ENCODE data around the gene VMP1. TPM values are rescaled to one million over a fixed set of nuclear protein-coding genes. Genes with fewer than 3 reads are reported as not detected.
A peak's percentile ranks its signal among the peaks of the same experiment; 100 is the strongest.

VMP1 gene
- total RNA-seq, 1 experiment from 2014 or later: 72.8 TPM

DNA sequence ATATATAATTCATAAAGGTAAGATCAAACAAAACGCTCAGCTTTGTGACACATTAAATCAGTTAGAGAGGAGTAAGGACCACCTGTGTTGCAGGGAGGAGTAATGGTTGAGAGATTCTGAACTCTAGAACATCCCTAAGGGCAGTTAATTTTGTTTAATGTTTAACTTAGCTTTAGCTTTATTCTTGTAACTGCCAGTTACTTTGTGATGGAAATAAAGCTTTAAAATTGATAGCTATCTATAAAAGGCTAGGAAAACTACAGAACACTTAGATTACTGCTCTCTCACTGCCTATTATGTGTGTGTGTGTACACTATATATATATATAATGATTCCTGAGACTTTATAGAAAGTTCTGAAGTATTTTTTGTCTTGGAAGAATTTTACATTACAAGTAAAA is 38.0 kb upstream of the VMP1 start:
- no peak for DNase-seq (ENCODE audit: low spot score)
- H3K4me3 Mint-ChIP-seq: no peak overlapping the region
- H3K4me1 Mint-ChIP-seq: no peaks in the 10 kb centered on the region
- no peaks in the 10 kb centered on the region for H3K27me3 Mint-ChIP-seq (ENCODE audit: low read depth)
- POLR2A ChIA-PET: no interaction called here
- ATAC-seq: no peak
- peaks cover 49% of the 10 kb centered on the region for H3K36me3 Mint-ChIP-seq
- H3K27ac Mint-ChIP-seq: no peak overlapping the region
- TF ChIP-seq ETV6 (CRISPR knock-in tag; IDR thresholded peaks at IDR 0.05) (no peak), ZNF396 (CRISPR knock-in tag; IDR thresholded peaks at IDR 0.05; ENCODE audit: borderline replicate concordance) (no peak), ATF6 (CRISPR knock-in tag; IDR thresholded peaks at IDR 0.05) (no peak), ZNF671 (CRISPR knock-in tag; IDR thresholded peaks at IDR 0.05) (no peak)
- H3K9me3 Mint-ChIP-seq: no peaks in the 10 kb centered on the region
- CTCF ChIA-PET: no interaction called here

- ChIA-PET CTCF (interaction anchor here (1.1 kb wide), 1 partner anchor 359 kb away, joined by 3 read pairs; no protein-coding TSS in a partner anchor), POLR2A (no interaction called here)
- DNase-seq (ENCODE audit: low spot score): no peak
- no peaks in the 10 kb centered on the region for H3K9me3 Mint-ChIP-seq
- H3K4me1 Mint-ChIP-seq: no peaks in the 10 kb centered on the region
- no peak for ATAC-seq
- H3K27ac Mint-ChIP-seq: no peak overlapping the region
- H3K36me3 Mint-ChIP-seq: peaks cover 49% of the 10 kb centered on the region
- TF ChIP-seq, protein P1, sequence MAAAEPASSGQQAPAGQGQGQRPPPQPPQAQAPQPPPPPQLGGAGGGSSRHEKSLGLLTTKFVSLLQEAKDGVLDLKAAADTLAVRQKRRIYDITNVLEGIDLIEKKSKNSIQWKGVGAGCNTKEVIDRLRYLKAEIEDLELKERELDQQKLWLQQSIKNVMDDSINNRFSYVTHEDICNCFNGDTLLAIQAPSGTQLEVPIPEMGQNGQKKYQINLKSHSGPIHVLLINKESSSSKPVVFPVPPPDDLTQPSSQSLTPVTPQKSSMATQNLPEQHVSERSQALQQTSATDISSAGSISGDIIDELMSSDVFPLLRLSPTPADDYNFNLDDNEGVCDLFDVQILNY (CRISPR knock-in tag; IDR thresholded peaks at IDR 0.05): no peak
- TF ChIP-seq PREB (CRISPR knock-in tag; IDR thresholded peaks at IDR 0.05; ENCODE audit: borderline replicate concordance) (no peak), GTF2I (CRISPR knock-in tag; conservative IDR thresholded peaks at IDR 0.05) (no peak), TP53 (CRISPR knock-in tag; IDR thresholded peaks at IDR 0.05) (no peak), E2F1 (CRISPR knock-in tag; IDR thresholded peaks at IDR 0.05) (no peak), MYBL2 (CRISPR knock-in tag; IDR thresholded peaks at IDR 0.05) (no peak), TEAD4 (CRISPR knock-in tag; IDR thresholded peaks at IDR 0.05) (no peak)
- no peaks in the 10 kb centered on the region for H3K27me3 Mint-ChIP-seq (ENCODE audit: low read depth)
- no peak overlapping the region for H3K4me3 Mint-ChIP-seq
Measured at GRCh38 chr17:59669944-59670343, 37.5 kb upstream of the VMP1 start.

- POLR2A ChIA-PET: interaction anchor here (0.6 kb wide), 1 partner anchor 65 kb away, joined by 12 read pairs; no protein-coding TSS in a partner anchor
- ATAC-seq: no peak
- Mint-ChIP-seq H3K36me3 (peaks cover 47% of the 10 kb centered on the region), H3K4me1 (no peaks in the 10 kb centered on the region), H3K4me3 (no peak overlapping the region), H3K27me3 (ENCODE audit: low read depth) (no peaks in the 10 kb centered on the region), H3K27ac (no peak overlapping the region), H3K9me3 (no peaks in the 10 kb centered on the region)
- DNase-seq (ENCODE audit: low spot score): no peak
- TF ChIP-seq NR1H2 (CRISPR knock-in tag; IDR thresholded peaks at IDR 0.05) (no peak), ZNF423 (CRISPR knock-in tag; IDR thresholded peaks at IDR 0.05) (no peak), KAT7 (CRISPR knock-in tag; IDR thresholded peaks at IDR 0.05; ENCODE audit: borderline replicate concordance) (no peak)
- CTCF ChIA-PET: no interaction called here
Measured at GRCh38 chr17:59671386-59671785, 36.1 kb upstream of the VMP1 start.

DNA sequence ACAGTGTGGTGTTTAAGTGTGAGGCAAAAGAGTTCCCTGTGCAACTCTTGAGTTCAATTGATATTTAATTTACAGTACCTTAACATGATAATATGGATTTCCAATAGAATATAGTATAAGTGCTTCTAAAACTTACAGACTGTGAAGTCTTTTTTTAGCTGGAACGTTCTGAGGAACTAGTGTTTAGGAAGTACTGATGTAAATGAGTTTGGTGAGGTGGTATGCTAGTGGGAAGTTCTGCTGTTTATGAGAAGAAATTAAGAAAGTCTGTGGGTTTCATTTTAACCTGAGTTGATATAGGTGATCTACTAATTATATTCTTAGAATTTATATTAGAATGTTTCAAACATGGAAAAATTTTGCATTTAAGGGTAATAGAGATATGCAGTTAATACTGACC is 32.2 kb upstream of the VMP1 start:
- no peak for ATAC-seq
- POLR2A ChIA-PET: interaction anchor here (0.6 to 0.8 kb wide), 2 partner anchors 26 kb away, joined by 3 read pairs; no protein-coding TSS in a partner anchor
- CTCF ChIA-PET: interaction anchor here (0.6 kb wide), 1 partner anchor 356 kb away, joined by 4 read pairs; no protein-coding TSS in a partner anchor

More for the DNA sequence above, 32.2 kb upstream of the VMP1 start:
- peak overlapping the region; percentile 78 for H3K27ac Mint-ChIP-seq
- TF ChIP-seq GRHL2 (CRISPR knock-in tag; IDR thresholded peaks at IDR 0.05; ENCODE audit: insufficient replicate concordance, severe bottlenecking) (no peak), NR2C2 (CRISPR knock-in tag; IDR thresholded peaks at IDR 0.05) (no peak), GTF2I (CRISPR knock-in tag; conservative IDR thresholded peaks at IDR 0.05) (no peak), PREB (CRISPR knock-in tag; IDR thresholded peaks at IDR 0.05; ENCODE audit: borderline replicate concordance) (no peak)
- TF ChIP-seq, protein P2, sequence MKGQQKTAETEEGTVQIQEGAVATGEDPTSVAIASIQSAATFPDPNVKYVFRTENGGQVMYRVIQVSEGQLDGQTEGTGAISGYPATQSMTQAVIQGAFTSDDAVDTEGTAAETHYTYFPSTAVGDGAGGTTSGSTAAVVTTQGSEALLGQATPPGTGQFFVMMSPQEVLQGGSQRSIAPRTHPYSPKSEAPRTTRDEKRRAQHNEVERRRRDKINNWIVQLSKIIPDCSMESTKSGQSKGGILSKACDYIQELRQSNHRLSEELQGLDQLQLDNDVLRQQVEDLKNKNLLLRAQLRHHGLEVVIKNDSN (CRISPR knock-in tag; IDR thresholded peaks at IDR 0.05): no peak
- TF ChIP-seq, protein P3, sequence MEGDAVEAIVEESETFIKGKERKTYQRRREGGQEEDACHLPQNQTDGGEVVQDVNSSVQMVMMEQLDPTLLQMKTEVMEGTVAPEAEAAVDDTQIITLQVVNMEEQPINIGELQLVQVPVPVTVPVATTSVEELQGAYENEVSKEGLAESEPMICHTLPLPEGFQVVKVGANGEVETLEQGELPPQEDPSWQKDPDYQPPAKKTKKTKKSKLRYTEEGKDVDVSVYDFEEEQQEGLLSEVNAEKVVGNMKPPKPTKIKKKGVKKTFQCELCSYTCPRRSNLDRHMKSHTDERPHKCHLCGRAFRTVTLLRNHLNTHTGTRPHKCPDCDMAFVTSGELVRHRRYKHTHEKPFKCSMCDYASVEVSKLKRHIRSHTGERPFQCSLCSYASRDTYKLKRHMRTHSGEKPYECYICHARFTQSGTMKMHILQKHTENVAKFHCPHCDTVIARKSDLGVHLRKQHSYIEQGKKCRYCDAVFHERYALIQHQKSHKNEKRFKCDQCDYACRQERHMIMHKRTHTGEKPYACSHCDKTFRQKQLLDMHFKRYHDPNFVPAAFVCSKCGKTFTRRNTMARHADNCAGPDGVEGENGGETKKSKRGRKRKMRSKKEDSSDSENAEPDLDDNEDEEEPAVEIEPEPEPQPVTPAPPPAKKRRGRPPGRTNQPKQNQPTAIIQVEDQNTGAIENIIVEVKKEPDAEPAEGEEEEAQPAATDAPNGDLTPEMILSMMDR (IDR thresholded peaks at IDR 0.05): no peak
- TF ChIP-seq, protein P1 (CRISPR knock-in tag; IDR thresholded peaks at IDR 0.05): no peak
- H3K36me3 Mint-ChIP-seq: peaks cover 58% of the 10 kb centered on the region
- H3K4me1 Mint-ChIP-seq: no peaks in the 10 kb centered on the region
- H3K4me3 Mint-ChIP-seq: no peak overlapping the region
- H3K27me3 Mint-ChIP-seq (ENCODE audit: low read depth): no peaks in the 10 kb centered on the region
- H3K9me3 Mint-ChIP-seq: no peaks in the 10 kb centered on the region
- no peak for DNase-seq (ENCODE audit: low spot score)

Data from WTC11 (cell line).